K562 (cell line): ENCODE measurements around the gene AKT2. TPM values are rescaled to one million over a fixed set of nuclear protein-coding genes. Genes with fewer than 3 reads are reported as not detected.
A peak's percentile ranks its signal among the peaks of the same experiment; 100 is the strongest.

Source experiments
- ATAC-seq: fragments of 200-7000 bp; cut with Tn5 transposase; 3 replicates; pipeline ENCODE4 v1.9.1; 2020; ENCODE audit warnings: moderate library complexity
- BruUV-seq: library from RNA; stranded (reverse); fragments of 400-500 nt; replicated peaks from 2 replicates; lab custom pipeline; 2021; lab: Mats Ljungman, UMichigan
- CTCF ChIA-PET: fragments of 300-600 bp; formaldehyde crosslinking; extraction: SDS; loops from one replicate; lab custom pipeline; 2021; ENCODE audit warnings: low intra/inter-chr PET ratio; lab: Yijun Ruan, JAX
- POLR2A ChIA-PET: fragments of 300-600, 350-650 bp; sonication (Branson Sonifier 250); formaldehyde crosslinking; extraction: SDS; loops from one replicate; lab custom pipeline; 2021; ENCODE audit warnings: antibody characterized with exemption, inconsistent platforms; lab: Yijun Ruan, JAX
- DNase-seq, 4 experiments: peaks; one replicate each; pipeline versions ENCODE4 v3.0.0 to v3.0.0-alpha.2; 2011 to 2018; ENCODE audit warnings: low spot score in 3 of 4, mixed read lengths in 3 of 4; ENCODE audit errors: extremely low read depth in 1 of 4
- FAIRE-seq: peaks from 2 replicates; lab custom pipeline; 2011; peaks lifted over from hg19 to GRCh38; lab: Jason Lieb, UNC
- H2AFZ ChIP-seq: 2 replicates; pipeline ENCODE4 v1.6.0; 2011; ENCODE audit warnings: low read depth, low read length, control low read depth, inconsistent platforms
- H3K27ac ChIP-seq: fragments of 200-600 bp; 3 replicates; pipeline ENCODE4 v1.8.0; 2011; ENCODE audit warnings: low read depth, mild to moderate bottlenecking, control low read depth, inconsistent platforms, low read length, moderate library complexity, mixed read lengths; ENCODE audit errors: extremely low read depth
- H3K27me3 ChIP-seq, 2 experiments: fragments of 300-600 bp in 1 of 2; 2 replicates in 1 of 2; 3 replicates in 1 of 2; pipeline versions ENCODE4 v1.6.0 to v1.8.0; 2011; ENCODE audit warnings: inconsistent platforms in 2 of 2, low read length in 2 of 2, mild to moderate bottlenecking in 1 of 2, mixed read lengths in 1 of 2, moderate library complexity in 1 of 2; ENCODE audit not compliant: control insufficient read depth in 2 of 2, insufficient read depth in 2 of 2
- H3K36me3 ChIP-seq: fragments of 300-600 bp; 3 replicates; pipeline ENCODE4 v1.8.0; 2011; ENCODE audit warnings: mild to moderate bottlenecking, low read length, inconsistent platforms; ENCODE audit not compliant: control insufficient read depth, insufficient read depth
- H3K4me1 ChIP-seq, 2 experiments: fragments of 200-600 bp in 1 of 2; replicated peaks in 1 of 2; 2 replicates in 1 of 2; 3 replicates in 1 of 2; pipeline versions ENCODE4 v1.5.1 to v1.8.0; 2011; ENCODE audit warnings: inconsistent platforms in 2 of 2, low read length in 2 of 2, mild to moderate bottlenecking in 1 of 2, mixed read lengths in 1 of 2, moderate library complexity in 1 of 2; ENCODE audit not compliant: control insufficient read depth in 2 of 2, insufficient read depth in 2 of 2
- H3K4me2 ChIP-seq: 2 replicates; pipeline ENCODE4 v1.6.1; 2011; ENCODE audit warnings: low read length, control low read depth, inconsistent platforms, mixed read lengths; ENCODE audit not compliant: insufficient read depth
- H3K4me3 ChIP-seq: fragments of 200-600 bp; sonication (generic), shearing (Covaris generic); 2 replicates; pipeline ENCODE4 v1.5.1; 2016; ENCODE audit warnings: control low read depth, inconsistent platforms
- H3K79me2 ChIP-seq: fragments of 200-600 bp; 3 replicates; pipeline ENCODE4 v1.8.0; 2011; ENCODE audit warnings: low read length, inconsistent platforms; ENCODE audit not compliant: control insufficient read depth, insufficient read depth
- H3K9ac ChIP-seq, 2 experiments: 2 replicates each; pipeline versions ENCODE4 v1.6.0 to v1.6.1; 2011; ENCODE audit warnings: low read depth in 2 of 2, low read length in 2 of 2, control low read depth in 1 of 2, inconsistent platforms in 1 of 2, mild to moderate bottlenecking in 1 of 2, mixed read lengths in 1 of 2; ENCODE audit not compliant: insufficient read depth in 1 of 2
- H3K9me1 ChIP-seq: one replicate; pipeline ENCODE4 v1.6.0; 2011; ENCODE audit warnings: inconsistent platforms, mild to moderate bottlenecking, low read length, moderate library complexity; ENCODE audit not compliant: control insufficient read depth, insufficient read depth
- H3K9me3 ChIP-seq: replicated peaks from 2 replicates; pipeline ENCODE4 v1.5.1; 2011; ENCODE audit warnings: low read depth, low read length, inconsistent platforms; ENCODE audit not compliant: control insufficient read depth, insufficient read depth
- H4K20me1 ChIP-seq: replicated peaks from 2 replicates; pipeline ENCODE4 v1.6.1; 2011; ENCODE audit warnings: low read length, inconsistent platforms, mixed read lengths; ENCODE audit not compliant: control insufficient read depth, insufficient read depth
- BCOR ChIP-seq: fragments of 450-650 bp; IDR thresholded peaks from 2 replicates; pipeline ENCODE4 v1.6.1; 2016
- CTBP1 ChIP-seq: fragments of 450-650 bp; IDR thresholded peaks from 2 replicates; pipeline ENCODE4 v1.6.1; 2016; ENCODE audit warnings: borderline replicate concordance
- HLTF ChIP-seq: fragments of 450-650 bp; IDR thresholded peaks from 2 replicates; pipeline ENCODE4 v1.6.1; 2016
- JUND ChIP-seq, 2 experiments: IDR thresholded peaks; 2 replicates in 1 of 2; 3 replicates in 1 of 2; pipeline ENCODE4 v1.6.1; 2011; ENCODE audit warnings: borderline replicate concordance in 2 of 2, low read depth in 2 of 2, low read length in 2 of 2, improper control_type of control experiment in 1 of 2, missing biosample characterization in 1 of 2, missing genetic modification characterization in 1 of 2, missing genetic modification reagents in 1 of 2
- POLR3A ChIP-seq: IDR thresholded peaks from 2 replicates; pipeline ENCODE4 v1.6.1; 2011; ENCODE audit warnings: borderline replicate concordance, mild to moderate bottlenecking, moderate library complexity; ENCODE audit not compliant: insufficient read length, insufficient read depth; ENCODE audit errors: extremely low read depth
- RBM14 ChIP-seq: fragments of 200-400 bp; formaldehyde crosslinking; IDR thresholded peaks from 2 replicates; pipeline ENCODE4 v1.6.1; 2018; ENCODE audit warnings: low read depth, mild to moderate bottlenecking, low read length, moderate library complexity, borderline replicate concordance; ENCODE audit not compliant: insufficient read depth
- RBM15 ChIP-seq: fragments of 200-400 bp; formaldehyde crosslinking; IDR thresholded peaks from 2 replicates; pipeline ENCODE4 v1.6.1; 2018; ENCODE audit warnings: mild to moderate bottlenecking, low read length, moderate library complexity; ENCODE audit not compliant: insufficient read depth
- SMARCA5 ChIP-seq: fragments of 450-650 bp; IDR thresholded peaks from 2 replicates; pipeline ENCODE4 v1.6.1; 2016
- SMC3 ChIP-seq: conservative IDR thresholded peaks from 2 replicates; pipeline ENCODE4 v1.6.1; 2011; ENCODE audit warnings: low read depth, low read length, improper control_type of control experiment; ENCODE audit not compliant: insufficient read depth
- TBP ChIP-seq: optimal IDR thresholded peaks from 2 replicates; pipeline ENCODE3; 2011; ENCODE audit warnings: low read depth, low read length, improper control_type of control experiment
- TRIM24 ChIP-seq, 2 experiments: fragments of 450-650 bp; IDR thresholded peaks; 2 replicates each; pipeline ENCODE4 v1.6.1; 2016
- ZBTB7A ChIP-seq: IDR thresholded peaks from 2 replicates; pipeline ENCODE4 v1.6.1; 2011; ENCODE audit warnings: low read depth, mild to moderate bottlenecking, low read length, moderate library complexity, borderline replicate concordance; ENCODE audit not compliant: control insufficient read depth
- ZNF232 ChIP-seq: sonication (generic); formaldehyde crosslinking; IDR thresholded peaks from 2 replicates; pipeline ENCODE4 v1.8.0; 2022; ENCODE audit warnings: mild to moderate bottlenecking, missing genetic modification reagents
- WGBS: fragments of 100-300 bp; shearing (Covaris generic); methylation state at CpG from one replicate; pipeline ENCODE4 v1.1.6; 2016; ENCODE audit warnings: low coverage, mixed read lengths; ENCODE audit not compliant: insufficient coverage; ENCODE audit errors: missing lambda C conversion rate; 5-methylcytosine and 5-hydroxymethylcytosine counted together
- in situ Hi-C: fragments of 300-500 bp; cut with MboI; formaldehyde crosslinking; loops from 4 replicates; pipeline ENCODE4 v1.15.0; 2018; ENCODE audit warnings: inconsistent platforms, mixed read lengths
- intact Hi-C: fragments of 100-400 bp; cut with micrococcal nuclease; formaldehyde crosslinking; loops from 2 replicates; pipeline ENCODE4 v1.14.2; 2022
- polyA plus RNA-seq, 8 experiments: library from polyadenylated mRNA; depleted of rRNA in 4 of 8; stranded (reverse) in 5 of 8; unstranded in 3 of 8; fragments of >200 nt; fragmentation: Nextera tagmentation in 2 of 8; fragmentation: Illumina TruSeq in 1 of 8; extraction: Ambion mirVana in 2 of 8; extraction: Trizol in 1 of 8; gene quantifications; 2 replicates each; pipeline versions ENCODE4 v1.2.1 to v1.2.3, GENCODE V29; 2011 to 2014; ENCODE audit warnings: inconsistent platforms in 1 of 8, missing spikeins in 1 of 8
- total RNA-seq, 7 experiments: library from RNA; depleted of rRNA in 6 of 7; stranded (reverse); fragments of >200 nt in 6 of 7; fragmentation: Illumina TruSeq in 2 of 7; extraction: Trizol in 2 of 7; gene quantifications; 2 replicates each; pipeline versions ENCODE4 v1.2.1 to v1.2.3, GENCODE V29; 2011 to 2021; ENCODE audit warnings: low replicate concordance in 1 of 7
- TF ChIP-seq, protein P1 (sequence below): fragments of 450-650 bp; formaldehyde crosslinking; IDR thresholded peaks from 2 replicates; pipeline ENCODE4 v1.4.0; 2022; ENCODE audit warnings: missing genetic modification characterization
- TF ChIP-seq, protein P2 (sequence below), 3 experiments: IDR thresholded peaks in 2 of 3; conservative IDR thresholded peaks in 1 of 3; 2 replicates each; pipeline ENCODE4 v1.5.1; 2011 to 2012; ENCODE audit warnings: low read length in 3 of 3, mild to moderate bottlenecking in 3 of 3, control low read depth in 2 of 3, improper control_type of control experiment in 1 of 3, inconsistent platforms in 1 of 3, low read depth in 1 of 3, mixed read lengths in 1 of 3, moderate library complexity in 1 of 3; ENCODE audit not compliant: insufficient read depth in 2 of 3
- TF ChIP-seq, protein P3 (sequence below): fragments of 450-650 bp; formaldehyde crosslinking; conservative IDR thresholded peaks from 2 replicates; pipeline ENCODE4 v1.4.0; 2022; ENCODE audit warnings: mild to moderate bottlenecking, missing genetic modification characterization

AKT2 gene
- total and polyA plus RNA-seq, 9 of the 15 experiments (the other 6 are each of a cell fraction or from before 2014, with no cell fraction given), result 1.1 to 132 (median 67.7) TPM

DNA sequence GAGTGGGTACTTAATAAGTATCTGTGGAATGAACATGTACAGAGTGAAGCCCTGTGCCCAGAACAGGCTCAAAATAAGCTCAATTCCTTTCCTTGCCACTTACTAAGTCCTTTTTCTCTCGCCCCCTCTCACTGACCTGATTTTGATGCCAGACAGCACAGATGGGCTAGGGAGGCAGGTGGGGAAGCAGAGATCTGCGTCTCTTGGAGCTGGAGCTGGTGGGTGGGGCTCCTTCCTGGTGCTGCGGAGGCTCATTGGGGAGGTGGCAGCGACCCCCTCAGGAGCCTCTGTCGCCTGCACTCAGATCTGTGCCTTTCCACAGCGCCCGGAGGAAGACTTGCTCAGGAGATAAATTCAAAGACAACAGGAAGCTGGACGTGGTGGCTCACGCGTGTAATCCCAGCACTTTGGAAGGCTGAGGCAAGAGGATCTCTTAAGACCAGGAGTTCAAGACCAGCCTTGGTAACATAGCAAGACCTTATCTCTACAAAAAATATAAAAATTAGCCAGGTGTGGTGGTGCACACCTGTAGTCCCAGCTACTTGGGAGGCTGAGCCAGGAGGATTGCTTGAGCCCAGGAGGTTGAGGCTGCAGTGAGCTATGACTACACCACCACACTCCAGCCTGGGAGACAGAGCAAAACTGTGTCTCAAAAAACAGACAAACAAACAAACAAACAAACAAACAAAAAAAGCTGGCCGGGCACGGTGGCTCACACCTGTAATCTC lies 14.6 kb downstream of the AKT2 start:
- in situ Hi-C loops (no loop called here), intact Hi-C loops (loop anchor here (5.0 kb wide), 1 partner anchor 38 kb away; no protein-coding TSS in a partner anchor)
- peaks cover 71 to 85% of the 10 kb centered on the region in 2 experiments for H3K4me1 ChIP-seq
- CTCF ChIA-PET, result interaction anchor here (0.6 kb wide), 1 partner anchor 131 kb away, joined by 3 read pairs; no protein-coding TSS in a partner anchor
- ATAC-seq, result peak; percentile 26
- no TSS peak for BruUV-seq
- peaks cover 50% of the 10 kb centered on the region for H3K36me3 ChIP-seq
- H3K4me3 ChIP-seq, result no peak overlapping the region
- no peak overlapping the region for H2AFZ ChIP-seq
- 47% methylated on average over 12 of the region's 12 CpGs for WGBS
- peak in 3 of 4 experiments; percentile 57 to 68 (median 57) for DNase-seq
- no peak for FAIRE-seq
- H3K9me3 ChIP-seq, result no peaks in the 10 kb centered on the region
- no peak overlapping the region for H3K4me2 ChIP-seq
- POLR2A ChIA-PET, result interaction anchor here (0.9 to 1.8 kb wide), 2 partner anchors 10 to 14 kb away, joined by 5 to 19 read pairs; no protein-coding TSS in a partner anchor
- peak overlapping the region in 1 of 2 experiments; percentile 63; a peak in 1 of 4 replicates for H3K9ac ChIP-seq
- H3K79me2 ChIP-seq, result peaks cover 97% of the 10 kb centered on the region
- H3K27ac ChIP-seq, result peak overlapping the region; percentile 44; the same call in 1 of the 3 replicates
- no peaks in the 10 kb centered on the region for H3K27me3 ChIP-seq
- peaks cover 10% of the 10 kb centered on the region; the same call in 1 of the 2 replicates for H4K20me1 ChIP-seq
- peaks cover 4% of the 10 kb centered on the region for H3K9me1 ChIP-seq
- TF ChIP-seq ZNF232 (CRISPR knock-in tag) (no peak), BCOR (peak; percentile 80), TRIM24 (IDR thresholded peaks at IDR 0.05) (peak in 1 of 2 experiments; percentile 57; a peak in 1 of 4 replicates), CTBP1 (no peak), SMC3 (0 out of 2 replicates have a peak, but pooled peaks have one; percentile 26), TBP (peak; percentile 43), RBM14 (no peak), POLR3A (no peak), ZBTB7A (0 out of 2 replicates have a peak, but pooled peaks have one; percentile 26), RBM15 (no peak), SMARCA5 (peak; percentile 37; the same call in 1 of the 2 replicates), HLTF (0 out of 2 replicates have a peak, but pooled peaks have one; percentile 32), JUND (IDR thresholded peaks at IDR 0.05; ENCODE audit: borderline replicate concordance, low read depth, low read length) (0 out of 2 replicates have a peak, but pooled peaks have one; percentile 2), JUND (tag; IDR thresholded peaks at IDR 0.05; ENCODE audit: borderline replicate concordance, low read depth, low read length) (no peak)
- TF ChIP-seq, protein P1, sequence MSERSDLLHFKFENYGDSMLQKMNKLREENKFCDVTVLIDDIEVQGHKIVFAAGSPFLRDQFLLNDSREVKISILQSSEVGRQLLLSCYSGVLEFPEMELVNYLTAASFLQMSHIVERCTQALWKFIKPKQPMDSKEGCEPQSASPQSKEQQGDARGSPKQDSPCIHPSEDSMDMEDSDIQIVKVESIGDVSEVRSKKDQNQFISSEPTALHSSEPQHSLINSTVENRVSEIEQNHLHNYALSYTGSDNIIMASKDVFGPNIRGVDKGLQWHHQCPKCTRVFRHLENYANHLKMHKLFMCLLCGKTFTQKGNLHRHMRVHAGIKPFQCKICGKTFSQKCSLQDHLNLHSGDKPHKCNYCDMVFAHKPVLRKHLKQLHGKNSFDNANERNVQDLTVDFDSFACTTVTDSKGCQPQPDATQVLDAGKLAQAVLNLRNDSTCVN (CRISPR knock-in tag), result no peak
- TF ChIP-seq, protein P2, sequence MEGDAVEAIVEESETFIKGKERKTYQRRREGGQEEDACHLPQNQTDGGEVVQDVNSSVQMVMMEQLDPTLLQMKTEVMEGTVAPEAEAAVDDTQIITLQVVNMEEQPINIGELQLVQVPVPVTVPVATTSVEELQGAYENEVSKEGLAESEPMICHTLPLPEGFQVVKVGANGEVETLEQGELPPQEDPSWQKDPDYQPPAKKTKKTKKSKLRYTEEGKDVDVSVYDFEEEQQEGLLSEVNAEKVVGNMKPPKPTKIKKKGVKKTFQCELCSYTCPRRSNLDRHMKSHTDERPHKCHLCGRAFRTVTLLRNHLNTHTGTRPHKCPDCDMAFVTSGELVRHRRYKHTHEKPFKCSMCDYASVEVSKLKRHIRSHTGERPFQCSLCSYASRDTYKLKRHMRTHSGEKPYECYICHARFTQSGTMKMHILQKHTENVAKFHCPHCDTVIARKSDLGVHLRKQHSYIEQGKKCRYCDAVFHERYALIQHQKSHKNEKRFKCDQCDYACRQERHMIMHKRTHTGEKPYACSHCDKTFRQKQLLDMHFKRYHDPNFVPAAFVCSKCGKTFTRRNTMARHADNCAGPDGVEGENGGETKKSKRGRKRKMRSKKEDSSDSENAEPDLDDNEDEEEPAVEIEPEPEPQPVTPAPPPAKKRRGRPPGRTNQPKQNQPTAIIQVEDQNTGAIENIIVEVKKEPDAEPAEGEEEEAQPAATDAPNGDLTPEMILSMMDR (IDR thresholded peaks at IDR 0.05 in 2 of 3, conservative IDR thresholded peaks at IDR 0.05 in 1 of 3; ENCODE audit: insufficient read depth in 2 of 3, low read depth in 1 of 3, low read length in 3 of 3), result peak; percentile 54 to 61 (median 58)
- TF ChIP-seq, protein P3, sequence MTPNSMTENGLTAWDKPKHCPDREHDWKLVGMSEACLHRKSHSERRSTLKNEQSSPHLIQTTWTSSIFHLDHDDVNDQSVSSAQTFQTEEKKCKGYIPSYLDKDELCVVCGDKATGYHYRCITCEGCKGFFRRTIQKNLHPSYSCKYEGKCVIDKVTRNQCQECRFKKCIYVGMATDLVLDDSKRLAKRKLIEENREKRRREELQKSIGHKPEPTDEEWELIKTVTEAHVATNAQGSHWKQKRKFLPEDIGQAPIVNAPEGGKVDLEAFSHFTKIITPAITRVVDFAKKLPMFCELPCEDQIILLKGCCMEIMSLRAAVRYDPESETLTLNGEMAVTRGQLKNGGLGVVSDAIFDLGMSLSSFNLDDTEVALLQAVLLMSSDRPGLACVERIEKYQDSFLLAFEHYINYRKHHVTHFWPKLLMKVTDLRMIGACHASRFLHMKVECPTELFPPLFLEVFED (CRISPR knock-in tag), result no peak
